Stimulated activated CD4-positive, alpha-beta T cell treated with anti-CD3 and anti-CD28 coated beads, Interleukin-2, amount 100 ng/mL, for 24 hours (primary cell): ENCODE data around the gene API5.

ENCODE experiments used
- DNase-seq, 2 donors: peaks; one replicate each; pipeline ENCODE4 v3.0.0-alpha.2; 2020

The API5 gene

DNA sequence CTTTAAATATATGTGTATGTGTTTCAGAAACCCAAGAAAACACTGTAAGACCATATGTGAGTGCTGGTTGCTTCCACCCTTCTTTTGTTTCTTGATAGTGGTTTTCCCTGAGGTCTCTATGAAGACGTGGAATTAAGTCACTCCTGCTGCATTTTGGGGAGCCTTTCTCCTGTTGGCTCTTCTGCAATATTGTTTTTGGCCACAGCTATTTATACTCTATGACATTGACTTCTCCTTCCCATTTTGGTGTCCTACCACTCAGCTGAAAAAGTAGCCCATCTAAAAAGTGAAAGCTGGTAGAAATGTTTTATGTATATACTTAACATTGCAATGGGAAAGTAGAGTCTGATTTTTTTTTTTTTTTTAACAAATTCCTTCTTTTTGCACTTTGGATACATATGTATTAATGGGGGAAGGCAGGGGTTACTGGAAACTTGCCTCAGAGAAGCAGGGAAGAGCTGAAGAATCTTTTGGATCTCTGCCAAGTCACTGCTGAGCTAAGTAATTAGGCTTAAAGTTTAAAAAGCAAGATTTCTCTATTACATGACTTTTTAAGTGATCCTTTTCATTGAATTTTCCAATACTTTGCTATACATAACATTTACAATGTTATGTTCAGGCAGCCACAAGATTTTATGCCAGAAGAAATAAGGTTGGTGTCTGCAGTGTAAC lies 48.7 kb downstream of the API5 start:
- DNase-seq: no peak

GRCh38 chr11:43366677-43367076 lies 54.9 kb downstream of the API5 start:
- no peak for DNase-seq

DNA sequence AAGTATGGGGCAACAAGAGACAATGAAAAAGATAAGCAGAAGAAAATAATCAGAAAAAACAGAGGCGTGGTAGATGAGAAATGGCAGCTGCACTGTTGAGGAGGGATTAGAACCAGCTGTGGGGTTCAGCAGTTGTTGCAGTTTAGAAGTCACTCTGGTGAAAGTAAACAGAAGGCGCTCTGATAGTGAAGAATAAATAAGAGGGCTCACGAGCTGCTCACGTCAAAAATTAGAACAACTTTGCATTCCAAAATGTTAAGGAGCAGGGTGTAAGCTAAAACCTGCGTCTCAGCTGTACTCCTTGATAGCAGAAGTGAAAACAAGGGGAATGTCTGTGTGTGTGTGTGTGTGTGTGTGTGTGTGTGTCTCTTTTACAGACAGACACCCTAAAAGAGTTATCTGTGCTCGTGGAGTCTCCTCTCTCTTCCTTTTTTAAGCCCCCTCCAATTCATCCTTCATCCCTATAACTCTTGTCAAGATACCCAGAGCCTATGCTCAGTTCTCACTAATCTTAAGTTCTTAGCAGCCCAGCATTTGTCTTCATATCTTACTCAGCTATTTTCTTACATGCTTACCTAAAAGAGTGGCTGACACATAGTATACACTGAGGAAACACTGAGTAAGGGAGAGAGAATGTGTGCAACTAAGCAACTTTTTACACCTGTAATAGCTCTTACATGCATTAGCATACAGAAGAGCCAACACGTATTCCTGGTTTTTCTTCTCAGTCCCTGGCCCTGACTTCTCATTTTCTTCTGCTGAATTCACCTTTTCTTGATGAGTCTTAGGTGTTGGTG lies 55.8 kb downstream of the API5 start:
- no peak for DNase-seq

DNA sequence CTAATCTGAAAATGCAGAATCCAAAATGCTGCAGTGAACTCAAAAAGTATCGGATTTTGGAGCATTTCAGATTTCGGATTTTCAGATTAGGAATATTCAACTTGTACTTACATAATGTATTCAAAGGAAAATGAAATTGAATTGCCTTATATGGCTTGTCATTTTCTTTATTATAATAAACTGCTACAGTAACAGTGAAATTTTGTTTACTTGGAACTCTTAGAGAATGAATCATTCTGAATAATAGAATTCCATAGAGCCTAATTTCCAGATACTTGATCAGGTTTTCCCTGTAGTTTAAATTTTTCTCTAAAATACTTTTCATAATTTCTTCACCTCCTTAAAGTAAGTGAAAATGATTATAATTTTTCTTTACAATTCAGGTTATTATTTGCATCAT lies 64.3 kb downstream of the API5 start:
- no peak for DNase-seq

DNA sequence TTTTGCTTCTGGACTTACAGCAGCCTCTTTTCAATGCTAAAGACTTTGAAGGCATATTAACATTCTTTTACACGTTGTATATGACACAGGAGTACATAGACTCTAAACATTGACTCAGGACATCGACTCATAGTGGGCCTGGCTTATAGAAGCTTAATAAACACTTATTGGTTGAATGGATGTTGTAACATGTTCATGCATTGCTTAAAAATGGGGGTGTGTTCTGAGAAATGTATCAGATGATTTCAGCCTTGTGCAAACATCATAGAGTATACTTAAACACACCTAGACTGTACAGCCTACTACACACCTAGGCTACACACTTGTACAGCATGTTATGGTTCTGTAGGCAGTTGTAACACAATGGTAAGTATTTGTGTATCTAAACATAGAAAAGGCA lies 64.8 kb downstream of the API5 start:
- no peak for DNase-seq

- DNase-seq: no peak
Measured at GRCh38 chr11:43377389-43377788, 65.6 kb downstream of the API5 start.

GRCh38 chr11:43378897-43379296 lies 67.1 kb downstream of the API5 start:
- no peak for DNase-seq

DNA sequence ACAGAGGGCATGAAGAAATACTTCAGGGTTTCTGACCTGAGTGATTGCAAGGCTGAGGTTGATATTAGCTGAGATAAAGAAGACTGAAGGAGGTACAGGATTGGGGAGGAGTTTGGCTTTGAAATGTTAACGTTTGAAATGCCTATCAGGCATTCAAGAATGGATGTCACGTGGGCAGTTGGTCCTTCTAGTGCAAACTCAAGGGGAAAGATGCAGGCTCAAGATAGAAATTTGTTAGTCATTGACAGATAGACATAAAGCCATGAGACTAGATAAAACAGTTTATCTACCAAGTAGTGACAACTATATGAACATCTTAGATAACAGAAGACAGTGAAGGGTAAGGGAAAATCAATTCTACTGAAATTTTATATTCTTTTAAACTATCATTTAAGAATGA lies 70.0 kb downstream of the API5 start:
- DNase-seq: no peak

DNA sequence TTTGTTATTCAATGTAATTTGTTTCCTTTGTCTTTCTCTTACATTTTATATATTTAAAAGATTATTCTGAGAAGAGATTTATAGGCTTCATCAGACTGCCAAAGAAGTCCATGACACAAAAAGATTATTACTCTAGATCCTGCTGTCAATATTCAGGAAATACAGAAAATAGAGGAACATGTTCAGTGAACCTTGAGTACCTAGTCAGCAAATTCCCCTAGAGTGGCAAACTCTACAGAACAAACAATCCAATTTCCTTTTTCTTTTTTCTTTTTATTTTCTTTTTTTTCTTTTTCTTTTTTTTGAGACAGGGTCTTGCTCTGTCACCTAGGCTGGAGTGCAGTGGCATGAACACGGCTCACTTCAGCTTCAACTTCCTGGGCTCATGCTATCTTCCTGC lies 70.8 kb downstream of the API5 start:
- no peak for DNase-seq

GRCh38 chr11:43384393-43384792 lies 72.6 kb downstream of the API5 start:
- no peak for DNase-seq

- no peak for DNase-seq
Measured at GRCh38 chr11:43392713-43393112, 80.9 kb downstream of the API5 start.

DNA sequence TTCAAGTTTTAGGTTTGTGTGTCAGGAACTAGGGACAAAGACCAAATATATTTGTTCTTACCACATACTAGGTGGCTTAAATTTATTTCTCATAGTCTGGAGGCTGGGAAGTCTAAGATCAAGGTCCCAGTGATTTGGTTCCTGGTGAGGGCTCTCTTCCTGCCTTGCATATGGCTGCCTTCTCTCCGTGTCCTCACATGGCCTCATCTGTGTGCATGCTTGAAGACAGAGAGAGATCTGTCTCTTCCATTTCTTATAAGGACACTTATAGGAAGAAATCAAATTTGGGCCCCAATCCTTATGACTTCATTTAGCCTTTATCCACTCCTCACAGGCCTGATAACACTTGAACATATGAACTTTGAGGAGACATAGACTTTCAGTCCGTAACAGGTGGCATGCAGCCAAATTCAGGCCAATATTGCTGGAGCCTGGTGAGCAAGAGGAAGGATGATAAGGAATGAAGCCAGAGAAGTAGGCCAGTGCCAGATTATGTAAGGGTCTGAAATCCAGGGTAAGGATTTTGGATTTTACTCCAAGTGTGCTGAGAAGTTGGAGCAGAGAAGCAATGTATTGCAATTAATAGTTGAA lies 82.1 kb downstream of the API5 start:
- no peak for DNase-seq
